Activated T-helper 1 cell treated with anti-CD3 and anti-CD28 coated beads, Interleukin-12 subunit alpha, Interleukin-12 subunit beta, Interleukin-2, Interleukin-4 antibody, amounts not matched to agents 30 ng/mL and 10 ng/mL and 1 ng/mL, durations not matched to agents 14 hours and 24 hours and 36 hours (primary cell): Measurements from ENCODE around the gene TNS3. TPM values are rescaled to one million over a fixed set of nuclear protein-coding genes. Genes with fewer than 3 reads are reported as not detected.

Source experiments
- DNase-seq: peaks from one replicate; pipeline ENCODE4 v3.0.0; 2021; ENCODE audit warnings: low spot score
- H3K27ac Mint-ChIP-seq: one replicate; pipeline ENCODE4 v1.8.0; 2021; ENCODE audit warnings: mild to moderate bottlenecking, mixed read lengths
- H3K27me3 Mint-ChIP-seq: one replicate; pipeline ENCODE4 v1.8.0; 2022; ENCODE audit warnings: mild to moderate bottlenecking, moderate library complexity, mixed read lengths; ENCODE audit not compliant: insufficient read depth
- H3K36me3 Mint-ChIP-seq: one replicate; pipeline ENCODE4 v1.8.0; 2021; ENCODE audit warnings: low read depth, mixed read lengths
- H3K4me1 Mint-ChIP-seq: one replicate; pipeline ENCODE4 v1.8.0; 2021; ENCODE audit warnings: low read depth, mixed read lengths
- H3K4me3 Mint-ChIP-seq: one replicate; pipeline ENCODE4 v1.8.0; 2021; ENCODE audit warnings: mild to moderate bottlenecking, moderate library complexity, mixed read lengths
- H3K9me3 Mint-ChIP-seq: one replicate; pipeline ENCODE4 v1.8.0; 2021; ENCODE audit warnings: mixed read lengths
- intact Hi-C: fragments of 100-400 bp; cut with micrococcal nuclease; formaldehyde crosslinking; loops from one replicate; pipeline ENCODE4 v1.15.1; 2024
- total RNA-seq: library from RNA; stranded (reverse); gene quantifications from 2 replicates; pipeline ENCODE4 v1.2.3, GENCODE V29; 2022

The TNS3 gene
- total RNA-seq, 1 donor from 2014 or later, result 5.8 TPM

- no peak for DNase-seq
- no peaks in the 10 kb centered on the region for H3K4me1 Mint-ChIP-seq
- no peak overlapping the region for H3K4me3 Mint-ChIP-seq
- intact Hi-C loops, result no loop called here
- no peaks in the 10 kb centered on the region for H3K9me3 Mint-ChIP-seq
- H3K27me3 Mint-ChIP-seq, result no peaks in the 10 kb centered on the region
- no peak overlapping the region for H3K27ac Mint-ChIP-seq
- H3K36me3 Mint-ChIP-seq, result no peaks in the 10 kb centered on the region
Measured at GRCh38 chr7:47411901-47412300, 170.0 kb downstream of the TNS3 start.

GRCh38 chr7:47411281-47411869 is 170.5 kb downstream of the TNS3 start:
- no peaks in the 10 kb centered on the region for H3K27me3 Mint-ChIP-seq
- no peak for DNase-seq
- H3K27ac Mint-ChIP-seq, result no peak overlapping the region
- no peak overlapping the region for H3K4me3 Mint-ChIP-seq
- no peaks in the 10 kb centered on the region for H3K9me3 Mint-ChIP-seq
- no peaks in the 10 kb centered on the region for H3K4me1 Mint-ChIP-seq
- intact Hi-C loops, result no loop called here
- H3K36me3 Mint-ChIP-seq, result no peaks in the 10 kb centered on the region

- no peaks in the 10 kb centered on the region for H3K36me3 Mint-ChIP-seq
- H3K9me3 Mint-ChIP-seq, result no peaks in the 10 kb centered on the region
- no peak for DNase-seq
- peaks cover 4% of the 10 kb centered on the region for H3K4me1 Mint-ChIP-seq
- no peaks in the 10 kb centered on the region for H3K27me3 Mint-ChIP-seq
- no peak overlapping the region for H3K4me3 Mint-ChIP-seq
- H3K27ac Mint-ChIP-seq, result no peak overlapping the region
- intact Hi-C loops, result no loop called here
Measured at GRCh38 chr7:47408675-47409074, 173.2 kb downstream of the TNS3 start.

GRCh38 chr7:47407821-47408674 is 173.9 kb downstream of the TNS3 start:
- no peak for DNase-seq
- no peaks in the 10 kb centered on the region for H3K9me3 Mint-ChIP-seq

GRCh38 chr7:47407136-47407535 is 174.8 kb downstream of the TNS3 start:
- no peak overlapping the region for H3K4me3 Mint-ChIP-seq
- intact Hi-C loops, result no loop called here
- H3K27ac Mint-ChIP-seq, result no peak overlapping the region
- H3K27me3 Mint-ChIP-seq, result no peaks in the 10 kb centered on the region
- DNase-seq, result no peak
- H3K4me1 Mint-ChIP-seq, result peaks cover 6% of the 10 kb centered on the region
- H3K36me3 Mint-ChIP-seq, result no peaks in the 10 kb centered on the region
- no peaks in the 10 kb centered on the region for H3K9me3 Mint-ChIP-seq

More at GRCh38 chr7:47407821-47408674, 173.9 kb downstream of the TNS3 start:
- H3K36me3 Mint-ChIP-seq, result no peaks in the 10 kb centered on the region
- H3K27ac Mint-ChIP-seq, result no peak overlapping the region
- H3K4me3 Mint-ChIP-seq, result no peak overlapping the region
- no peaks in the 10 kb centered on the region for H3K27me3 Mint-ChIP-seq
- intact Hi-C loops, result no loop called here
- H3K4me1 Mint-ChIP-seq, result peaks cover 6% of the 10 kb centered on the region

GRCh38 chr7:47406801-47407129 is 175.1 kb downstream of the TNS3 start:
- H3K4me3 Mint-ChIP-seq, result no peak overlapping the region
- H3K4me1 Mint-ChIP-seq, result peaks cover 6% of the 10 kb centered on the region
- intact Hi-C loops, result no loop called here
- H3K36me3 Mint-ChIP-seq, result no peaks in the 10 kb centered on the region
- no peak overlapping the region for H3K27ac Mint-ChIP-seq
- no peaks in the 10 kb centered on the region for H3K9me3 Mint-ChIP-seq
- H3K27me3 Mint-ChIP-seq, result no peaks in the 10 kb centered on the region
- no peak for DNase-seq

GRCh38 chr7:47405921-47406800 is 175.8 kb downstream of the TNS3 start:
- DNase-seq, result no peak
- H3K36me3 Mint-ChIP-seq, result no peaks in the 10 kb centered on the region
- no peaks in the 10 kb centered on the region for H3K27me3 Mint-ChIP-seq
- H3K4me1 Mint-ChIP-seq, result peaks cover 6% of the 10 kb centered on the region
- H3K9me3 Mint-ChIP-seq, result no peaks in the 10 kb centered on the region
- no peak overlapping the region for H3K4me3 Mint-ChIP-seq
- H3K27ac Mint-ChIP-seq, result no peak overlapping the region
- intact Hi-C loops, result no loop called here

GRCh38 chr7:47405286-47405904 is 176.5 kb downstream of the TNS3 start:
- no peaks in the 10 kb centered on the region for H3K36me3 Mint-ChIP-seq
- no peaks in the 10 kb centered on the region for H3K27me3 Mint-ChIP-seq
- H3K27ac Mint-ChIP-seq, result no peak overlapping the region
- peaks cover 6% of the 10 kb centered on the region for H3K4me1 Mint-ChIP-seq
- intact Hi-C loops, result no loop called here
- DNase-seq, result no peak
- no peaks in the 10 kb centered on the region for H3K9me3 Mint-ChIP-seq
- H3K4me3 Mint-ChIP-seq, result no peak overlapping the region

- no peaks in the 10 kb centered on the region for H3K9me3 Mint-ChIP-seq
- no peak overlapping the region for H3K4me3 Mint-ChIP-seq
- intact Hi-C loops, result no loop called here
Measured at GRCh38 chr7:47404010-47404409, 177.9 kb downstream of the TNS3 start.

GRCh38 chr7:47402941-47403866 is 178.7 kb downstream of the TNS3 start:
- no peak overlapping the region for H3K27ac Mint-ChIP-seq
- intact Hi-C loops, result no loop called here

More at GRCh38 chr7:47404010-47404409, 177.9 kb downstream of the TNS3 start:
- Mint-ChIP-seq H3K27ac (no peak overlapping the region), H3K36me3 (no peaks in the 10 kb centered on the region), H3K4me1 (peaks cover 6% of the 10 kb centered on the region), H3K27me3 (no peaks in the 10 kb centered on the region)
- DNase-seq, result no peak

GRCh38 chr7:47401611-47402570 is 180.0 kb downstream of the TNS3 start:
- peaks cover 6% of the 10 kb centered on the region for H3K4me1 Mint-ChIP-seq
- no peak overlapping the region for H3K27ac Mint-ChIP-seq
- no peak overlapping the region for H3K4me3 Mint-ChIP-seq
- H3K9me3 Mint-ChIP-seq, result no peaks in the 10 kb centered on the region
- intact Hi-C loops, result no loop called here
- no peaks in the 10 kb centered on the region for H3K36me3 Mint-ChIP-seq
- no peaks in the 10 kb centered on the region for H3K27me3 Mint-ChIP-seq
- DNase-seq, result no peak

More at GRCh38 chr7:47402941-47403866, 178.7 kb downstream of the TNS3 start:
- no peaks in the 10 kb centered on the region for H3K36me3 Mint-ChIP-seq
- no peak overlapping the region for H3K4me3 Mint-ChIP-seq
- no peak for DNase-seq
- no peaks in the 10 kb centered on the region for H3K9me3 Mint-ChIP-seq
- H3K4me1 Mint-ChIP-seq, result peaks cover 6% of the 10 kb centered on the region
- no peaks in the 10 kb centered on the region for H3K27me3 Mint-ChIP-seq
